IMR-90 (cell line): Measurements from ENCODE around the gene GPHA2.

Experiments
- CEBPB ChIP-seq: IDR thresholded peaks from 2 replicates; pipeline ENCODE4 v1.6.1; 2012; ENCODE audit warnings: low read depth, low read length, improper control_type of control experiment
- FOS ChIP-seq: fragments of 150-350 bp; IDR thresholded peaks from 2 replicates; pipeline ENCODE4 v1.6.1; 2016; ENCODE audit warnings: low read depth, low read length
- MAFK ChIP-seq: IDR thresholded peaks from 2 replicates; pipeline ENCODE4 v1.6.1; 2012; ENCODE audit warnings: low read depth, low read length, improper control_type of control experiment
- MAZ ChIP-seq: IDR thresholded peaks from 2 replicates; pipeline ENCODE4 v1.6.1; 2012; ENCODE audit warnings: low read depth, mild to moderate bottlenecking, low read length, improper control_type of control experiment, moderate library complexity, borderline replicate concordance
- NFE2L2 ChIP-seq: fragments of 150-350 bp; IDR thresholded peaks from 2 replicates; pipeline ENCODE4 v1.6.1; 2016; ENCODE audit warnings: low read depth, mild to moderate bottlenecking, low read length
- POLR2A ChIP-seq: IDR thresholded peaks from 2 replicates; pipeline ENCODE4 v1.6.1; 2012; ENCODE audit warnings: mild to moderate bottlenecking, low read depth, low read length
- RAD21 ChIP-seq: IDR thresholded peaks from 2 replicates; pipeline ENCODE4 v1.6.1; 2012; ENCODE audit warnings: low read length, improper control_type of control experiment
- RCOR1 ChIP-seq: IDR thresholded peaks from 2 replicates; pipeline ENCODE4 v1.6.1; 2012; ENCODE audit warnings: mild to moderate bottlenecking, low read length, improper control_type of control experiment; ENCODE audit not compliant: insufficient replicate concordance
- RFX5 ChIP-seq: IDR thresholded peaks from 2 replicates; pipeline ENCODE4 v1.8.0; 2012; ENCODE audit warnings: low read depth, mild to moderate bottlenecking, low read length, moderate library complexity
- SMC3 ChIP-seq: fragments of 150-350 bp; IDR thresholded peaks from 2 replicates; pipeline ENCODE4 v1.6.1; 2016; ENCODE audit warnings: low read depth, mild to moderate bottlenecking, antibody characterized with exemption, low read length, moderate library complexity
- TF ChIP-seq, protein P1 (sequence below): conservative IDR thresholded peaks from 2 replicates; pipeline ENCODE4 v1.5.1; 2012; ENCODE audit warnings: mild to moderate bottlenecking, low read depth, low read length, improper control_type of control experiment
- TF ChIP-seq, protein P2 (sequence below): fragments of 150-350 bp; IDR thresholded peaks from 2 replicates; pipeline ENCODE4 v1.6.1; 2017; ENCODE audit warnings: mild to moderate bottlenecking, antibody characterized with exemption, low read length, low read depth
- TF ChIP-seq, protein P3 (sequence below): fragments of 150-350 bp; IDR thresholded peaks from 2 replicates; pipeline ENCODE4 v1.6.1; 2016; ENCODE audit warnings: low read depth, mild to moderate bottlenecking, low read length, moderate library complexity, borderline replicate concordance

DNA sequence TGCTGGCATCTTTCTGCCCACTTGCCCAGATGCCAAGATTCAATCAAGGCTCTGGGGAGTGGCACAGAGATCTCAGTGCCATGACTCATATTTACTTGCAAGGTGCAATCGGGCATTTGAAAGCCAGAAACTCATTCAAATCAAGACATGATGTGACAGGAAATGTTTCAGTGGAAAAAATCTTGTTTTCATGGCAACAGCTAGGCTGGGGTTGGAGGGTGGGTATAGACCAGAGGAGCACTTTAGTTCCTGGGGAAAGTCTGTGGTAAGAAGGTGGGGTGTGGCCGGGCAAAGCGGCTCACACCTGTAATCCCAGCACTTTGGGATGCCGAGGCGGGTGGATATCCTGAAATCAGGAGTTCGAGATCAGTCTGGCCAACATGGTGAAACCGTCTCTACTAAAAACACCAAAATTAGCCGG is 35.0 kb upstream of the GPHA2 start:
- TF ChIP-seq CEBPB: no peak
- TF ChIP-seq, protein P1, sequence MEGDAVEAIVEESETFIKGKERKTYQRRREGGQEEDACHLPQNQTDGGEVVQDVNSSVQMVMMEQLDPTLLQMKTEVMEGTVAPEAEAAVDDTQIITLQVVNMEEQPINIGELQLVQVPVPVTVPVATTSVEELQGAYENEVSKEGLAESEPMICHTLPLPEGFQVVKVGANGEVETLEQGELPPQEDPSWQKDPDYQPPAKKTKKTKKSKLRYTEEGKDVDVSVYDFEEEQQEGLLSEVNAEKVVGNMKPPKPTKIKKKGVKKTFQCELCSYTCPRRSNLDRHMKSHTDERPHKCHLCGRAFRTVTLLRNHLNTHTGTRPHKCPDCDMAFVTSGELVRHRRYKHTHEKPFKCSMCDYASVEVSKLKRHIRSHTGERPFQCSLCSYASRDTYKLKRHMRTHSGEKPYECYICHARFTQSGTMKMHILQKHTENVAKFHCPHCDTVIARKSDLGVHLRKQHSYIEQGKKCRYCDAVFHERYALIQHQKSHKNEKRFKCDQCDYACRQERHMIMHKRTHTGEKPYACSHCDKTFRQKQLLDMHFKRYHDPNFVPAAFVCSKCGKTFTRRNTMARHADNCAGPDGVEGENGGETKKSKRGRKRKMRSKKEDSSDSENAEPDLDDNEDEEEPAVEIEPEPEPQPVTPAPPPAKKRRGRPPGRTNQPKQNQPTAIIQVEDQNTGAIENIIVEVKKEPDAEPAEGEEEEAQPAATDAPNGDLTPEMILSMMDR: no peak
- no peak for TF ChIP-seq SMC3
- TF ChIP-seq POLR2A: no peak
- no peak for TF ChIP-seq RFX5
- TF ChIP-seq, protein P2, sequence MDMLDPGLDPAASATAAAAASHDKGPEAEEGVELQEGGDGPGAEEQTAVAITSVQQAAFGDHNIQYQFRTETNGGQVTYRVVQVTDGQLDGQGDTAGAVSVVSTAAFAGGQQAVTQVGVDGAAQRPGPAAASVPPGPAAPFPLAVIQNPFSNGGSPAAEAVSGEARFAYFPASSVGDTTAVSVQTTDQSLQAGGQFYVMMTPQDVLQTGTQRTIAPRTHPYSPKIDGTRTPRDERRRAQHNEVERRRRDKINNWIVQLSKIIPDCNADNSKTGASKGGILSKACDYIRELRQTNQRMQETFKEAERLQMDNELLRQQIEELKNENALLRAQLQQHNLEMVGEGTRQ: no peak
- TF ChIP-seq RAD21: no peak
- no peak for TF ChIP-seq RCOR1
- TF ChIP-seq FOS: no peak
- no peak for TF ChIP-seq NFE2L2
- no peak for TF ChIP-seq MAFK
- TF ChIP-seq, protein P3, sequence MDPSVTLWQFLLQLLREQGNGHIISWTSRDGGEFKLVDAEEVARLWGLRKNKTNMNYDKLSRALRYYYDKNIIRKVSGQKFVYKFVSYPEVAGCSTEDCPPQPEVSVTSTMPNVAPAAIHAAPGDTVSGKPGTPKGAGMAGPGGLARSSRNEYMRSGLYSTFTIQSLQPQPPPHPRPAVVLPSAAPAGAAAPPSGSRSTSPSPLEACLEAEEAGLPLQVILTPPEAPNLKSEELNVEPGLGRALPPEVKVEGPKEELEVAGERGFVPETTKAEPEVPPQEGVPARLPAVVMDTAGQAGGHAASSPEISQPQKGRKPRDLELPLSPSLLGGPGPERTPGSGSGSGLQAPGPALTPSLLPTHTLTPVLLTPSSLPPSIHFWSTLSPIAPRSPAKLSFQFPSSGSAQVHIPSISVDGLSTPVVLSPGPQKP: no peak
- TF ChIP-seq MAZ: no peak
